CD4-positive, alpha-beta memory T cell (primary cell): ENCODE results near the gene THAP11. TPM values are rescaled to one million over a fixed set of nuclear protein-coding genes. Genes with fewer than 3 reads are reported as not detected.

Experiments
- CTCF ChIA-PET: fragments of 350-600 bp; sonication (Branson Sonifier 250); formaldehyde crosslinking; loops from one replicate; lab custom pipeline; 2021; ENCODE audit warnings: inconsistent platforms; ENCODE audit not compliant: partially characterized antibody; lab: Charles Lee
- POLR2A ChIA-PET: fragments of 350-600 bp; sonication (Branson Sonifier 250); formaldehyde crosslinking; loops from one replicate; lab custom pipeline; 2021; ENCODE audit not compliant: partially characterized antibody; lab: Charles Lee
- DNase-seq, 5 donors: peaks; one replicate each; pipeline versions ENCODE4 v3.0.0 to v3.0.0-alpha.2; 2020 to 2022; ENCODE audit warnings: mixed read lengths in 1 of 5
- H3K27ac ChIP-seq: one replicate; pipeline ENCODE4 v1.7.0; 2013; ENCODE audit warnings: low read depth, low read length
- H3K27me3 ChIP-seq: 2 replicates; pipeline ENCODE4 v1.7.0; 2013; ENCODE audit warnings: mild to moderate bottlenecking, low read length, moderate library complexity; ENCODE audit not compliant: insufficient read depth
- H3K36me3 ChIP-seq: 2 replicates; pipeline ENCODE4 v1.7.0; 2013; ENCODE audit warnings: mild to moderate bottlenecking, low read length, moderate library complexity; ENCODE audit not compliant: insufficient read depth
- H3K4me1 ChIP-seq: 2 replicates; pipeline ENCODE4 v1.7.0; 2013; ENCODE audit warnings: mild to moderate bottlenecking, low read length, moderate library complexity; ENCODE audit not compliant: insufficient read depth
- H3K4me3 ChIP-seq, 2 donors: one replicate each; pipeline ENCODE4 v1.7.0; 2013; ENCODE audit warnings: low read length in 2 of 2, mild to moderate bottlenecking in 1 of 2
- H3K9me3 ChIP-seq, 2 donors: one replicate each; pipeline ENCODE4 v1.7.0; 2013; ENCODE audit warnings: low read length in 2 of 2, control low read depth in 1 of 2; ENCODE audit not compliant: control insufficient read depth in 1 of 2
- H3K27ac Mint-ChIP-seq, 7 donors: one replicate each; pipeline ENCODE4 v1.8.0; 2020 to 2021; ENCODE audit warnings: mixed read lengths in 7 of 7, mild to moderate bottlenecking in 6 of 7, inconsistent platforms in 3 of 7, moderate library complexity in 3 of 7
- H3K27me3 Mint-ChIP-seq, 2 donors: one replicate each; pipeline ENCODE4 v1.8.0; 2020 to 2021; ENCODE audit warnings: mixed read lengths in 2 of 2
- H3K36me3 Mint-ChIP-seq, 2 donors: one replicate each; pipeline ENCODE4 v1.8.0; 2020 to 2021; ENCODE audit warnings: mixed read lengths in 2 of 2, inconsistent platforms in 1 of 2, mild to moderate bottlenecking in 1 of 2
- H3K4me1 Mint-ChIP-seq, 4 donors: one replicate each; pipeline ENCODE4 v1.8.0; 2020 to 2021; ENCODE audit warnings: mixed read lengths in 4 of 4, mild to moderate bottlenecking in 1 of 4
- H3K4me3 Mint-ChIP-seq, 8 donors: one replicate each; pipeline ENCODE4 v1.8.0; 2020 to 2021; ENCODE audit warnings: mixed read lengths in 8 of 8, mild to moderate bottlenecking in 7 of 8, moderate library complexity in 6 of 8, inconsistent platforms in 3 of 8
- H3K9me3 Mint-ChIP-seq, 8 donors: one replicate each; pipeline ENCODE4 v1.8.0; 2020 to 2021; ENCODE audit warnings: mixed read lengths in 8 of 8, mild to moderate bottlenecking in 5 of 8, inconsistent platforms in 3 of 8, moderate library complexity in 1 of 8
- intact Hi-C: fragments of 100-400 bp; cut with micrococcal nuclease; formaldehyde crosslinking; loops from one replicate; pipeline ENCODE4 v1.15.1; 2023
- polyA plus RNA-seq, 2 donors: library from polyadenylated mRNA; unstranded; fragments of 300-500 nt; fragmentation: Illumina TruSeq; gene quantifications; one replicate each; pipeline ENCODE4 v1.2.3, GENCODE V29; 2021
- total RNA-seq, 2 experiments: library from RNA; stranded (reverse); gene quantifications; one replicate each; pipeline ENCODE4 v1.2.3, GENCODE V29; 2021

Gene THAP11
- total and polyA plus RNA-seq, 4 experiments from 2014 or later = 56.8 to 147 (median 94.4) TPM

GRCh38 chr16:67879936-67880335, 37.8 kb downstream of the THAP11 start:
- H3K9me3 Mint-ChIP-seq = peaks cover 0 to 4% (median 0%) of the 10 kb centered on the region in 8 donors
- H3K4me3 Mint-ChIP-seq = no peak overlapping the region
- intact Hi-C loops = no loop called here
- peaks cover 41 to 83% of the 10 kb centered on the region in 2 donors for H3K36me3 Mint-ChIP-seq
- ChIA-PET CTCF (interaction anchor here (1.6 to 2.4 kb wide), 4 partner anchors 44 to 358 kb away, joined by 4 to 11 read pairs (median 6); no protein-coding TSS in a partner anchor), POLR2A (interaction anchor here (0.6 to 1.4 kb wide), 2 partner anchors 8 to 9 kb away, joined by 3 to 4 read pairs; no protein-coding TSS in a partner anchor)
- no peaks in the 10 kb centered on the region for H3K27me3 ChIP-seq
- peaks cover 15% of the 10 kb centered on the region for H3K4me1 ChIP-seq
- H3K36me3 ChIP-seq = peaks cover 88% of the 10 kb centered on the region
- no peaks in the 10 kb centered on the region for H3K27me3 Mint-ChIP-seq
- no peak for DNase-seq
- no peaks in the 10 kb centered on the region for H3K9me3 ChIP-seq
- peaks cover 8 to 14% (median 12%) of the 10 kb centered on the region in 4 donors for H3K4me1 Mint-ChIP-seq
- H3K27ac Mint-ChIP-seq = no peak overlapping the region
- no peak overlapping the region for H3K27ac ChIP-seq
- no peak overlapping the region for H3K4me3 ChIP-seq

GRCh38 chr16:67880584-67880983, 38.5 kb downstream of the THAP11 start:
- H3K27me3 Mint-ChIP-seq = no peaks in the 10 kb centered on the region
- no peaks in the 10 kb centered on the region for H3K9me3 ChIP-seq
- POLR2A ChIA-PET = interaction anchor here (1.4 kb wide), 1 partner anchor 9 kb away, joined by 4 read pairs; no protein-coding TSS in a partner anchor

GRCh38 chr16:67881621-67882161, 39.6 kb downstream of the THAP11 start:
- CTCF ChIA-PET = interaction anchor here (1.0 to 5.4 kb wide), 13 partner anchors 12 to 164 kb away, joined by 3 to 73 read pairs (median 10); partner anchors contain the start of genes DDX28, DUS2, PSKH1 and PSMB10
- Histone ChIP-seq H3K9me3 (no peaks in the 10 kb centered on the region), H3K36me3 (peaks cover 80% of the 10 kb centered on the region), H3K4me1 (no peaks in the 10 kb centered on the region), H3K27ac (no peak overlapping the region), H3K4me3 (no peak overlapping the region), H3K27me3 (no peaks in the 10 kb centered on the region)
- H3K4me3 Mint-ChIP-seq = no peak overlapping the region
- peaks cover 0 to 1% (median 0%) of the 10 kb centered on the region in 4 donors for H3K4me1 Mint-ChIP-seq
- no peaks in the 10 kb centered on the region for H3K27me3 Mint-ChIP-seq
- H3K9me3 Mint-ChIP-seq = peaks cover 0 to 3% (median 0%) of the 10 kb centered on the region in 8 donors
- peaks cover 45 to 75% of the 10 kb centered on the region in 2 donors for H3K36me3 Mint-ChIP-seq
- POLR2A ChIA-PET = interaction anchor here (0.9 to 1.7 kb wide), 2 partner anchors 10 to 49 kb away, joined by 3 to 4 read pairs; partner anchors contain the start of gene CTRL
- no peak overlapping the region for H3K27ac Mint-ChIP-seq
- intact Hi-C loops = loop anchor here (2.0 kb wide), 1 partner anchor 111 kb away; no protein-coding TSS in a partner anchor
- no peak for DNase-seq

More at GRCh38 chr16:67880584-67880983, 38.5 kb downstream of the THAP11 start:
- H3K27ac ChIP-seq = no peak overlapping the region
- H3K4me3 Mint-ChIP-seq = no peak overlapping the region
- H3K27ac Mint-ChIP-seq = peak overlapping the region in 1 of 7 donors; percentile 44
- intact Hi-C loops = no loop called here
- H3K4me1 Mint-ChIP-seq = peaks cover 2 to 7% (median 6%) of the 10 kb centered on the region in 4 donors
- H3K27me3 ChIP-seq = no peaks in the 10 kb centered on the region
- peaks cover 0 to 4% (median 0%) of the 10 kb centered on the region in 8 donors for H3K9me3 Mint-ChIP-seq
- CTCF ChIA-PET = interaction anchor here (2.4 to 4.3 kb wide), 2 partner anchors 64 to 161 kb away, joined by 11 to 73 read pairs; no protein-coding TSS in a partner anchor
- H3K36me3 ChIP-seq = peaks cover 88% of the 10 kb centered on the region
- no peak overlapping the region for H3K4me3 ChIP-seq
- H3K36me3 Mint-ChIP-seq = peaks cover 41 to 79% of the 10 kb centered on the region in 2 donors
- no peak for DNase-seq
- H3K4me1 ChIP-seq = peaks cover 9% of the 10 kb centered on the region

- peaks cover 0 to 3% (median 0%) of the 10 kb centered on the region in 8 donors for H3K9me3 Mint-ChIP-seq
- H3K4me3 Mint-ChIP-seq = no peak overlapping the region
- Histone ChIP-seq H3K4me3 (no peak overlapping the region), H3K27me3 (no peaks in the 10 kb centered on the region), H3K36me3 (peaks cover 71% of the 10 kb centered on the region), H3K9me3 (no peaks in the 10 kb centered on the region), H3K4me1 (no peaks in the 10 kb centered on the region), H3K27ac (no peak overlapping the region)
- intact Hi-C loops = loop anchor here (1.0 to 2.0 kb wide), 5 partner anchors 46 to 347 kb away; no protein-coding TSS in a partner anchor
- H3K27ac Mint-ChIP-seq = no peak overlapping the region
- no peak for DNase-seq
- peaks cover 41 to 67% of the 10 kb centered on the region in 2 donors for H3K36me3 Mint-ChIP-seq
- ChIA-PET CTCF (interaction anchor here (0.5 to 5.4 kb wide), 21 partner anchors 8 to 348 kb away, joined by 3 to 73 read pairs (median 6); partner anchors contain the start of genes DDX28, DUS2, PSKH1 and PSMB10), POLR2A (interaction anchor here (0.9 to 1.8 kb wide), 8 partner anchors 9 to 49 kb away, joined by 3 to 8 read pairs (median 4); partner anchors contain the start of genes CTRL, EDC4, NUTF2 and PSKH1)
- peaks cover 0 to 1% (median 0%) of the 10 kb centered on the region in 4 donors for H3K4me1 Mint-ChIP-seq
- H3K27me3 Mint-ChIP-seq = no peaks in the 10 kb centered on the region
Measured at GRCh38 chr16:67882374-67883145, 40.4 kb downstream of the THAP11 start.

- H3K27me3 Mint-ChIP-seq = no peaks in the 10 kb centered on the region
- H3K9me3 Mint-ChIP-seq = peaks cover 0 to 3% (median 0%) of the 10 kb centered on the region in 8 donors
- CTCF ChIA-PET = interaction anchor here (0.5 to 5.4 kb wide), 51 partner anchors 9 to 363 kb away, joined by 3 to 73 read pairs (median 4); partner anchors contain the start of genes CARMIL2, CTRL, DDX28 and DUS2
- POLR2A ChIA-PET = interaction anchor here (1.0 to 1.8 kb wide), 10 partner anchors 10 to 53 kb away, joined by 3 to 8 read pairs (median 4); partner anchors contain the start of genes CTRL, EDC4, NUTF2 and PSKH1
- H3K27ac Mint-ChIP-seq = peak overlapping the region in 6 of 7 donors; percentile 22 to 83 (median 40)
- H3K27ac ChIP-seq = no peak overlapping the region
- peaks cover 0 to 1% (median 0%) of the 10 kb centered on the region in 4 donors for H3K4me1 Mint-ChIP-seq
- H3K36me3 ChIP-seq = peaks cover 64% of the 10 kb centered on the region
- H3K4me3 Mint-ChIP-seq = peak overlapping the region in 1 of 8 donors; percentile 41
- H3K36me3 Mint-ChIP-seq = peaks cover 41 to 60% of the 10 kb centered on the region in 2 donors
- H3K4me3 ChIP-seq = no peak overlapping the region
- intact Hi-C loops = loop anchor here (1.0 to 2.0 kb wide), 5 partner anchors 45 to 346 kb away; no protein-coding TSS in a partner anchor
- peak in 1 of 5 donors; percentile 27 for DNase-seq
- no peaks in the 10 kb centered on the region for H3K4me1 ChIP-seq
- H3K27me3 ChIP-seq = no peaks in the 10 kb centered on the region
- no peaks in the 10 kb centered on the region for H3K9me3 ChIP-seq
Measured at GRCh38 chr16:67883146-67883871, 41.2 kb downstream of the THAP11 start.

- Histone ChIP-seq H3K36me3 (peaks cover 58% of the 10 kb centered on the region), H3K4me3 (no peak overlapping the region), H3K27me3 (no peaks in the 10 kb centered on the region), H3K27ac (no peak overlapping the region), H3K4me1 (no peaks in the 10 kb centered on the region), H3K9me3 (no peaks in the 10 kb centered on the region)
- H3K9me3 Mint-ChIP-seq = peaks cover 0 to 3% (median 0%) of the 10 kb centered on the region in 8 donors
- ChIA-PET POLR2A (interaction anchor here (0.9 to 1.8 kb wide), 9 partner anchors 9 to 157 kb away, joined by 3 to 8 read pairs (median 4); partner anchors contain the start of genes CTRL, EDC4, NUTF2 and PSKH1), CTCF (interaction anchor here (0.7 to 5.4 kb wide), 50 partner anchors 9 to 363 kb away, joined by 3 to 73 read pairs (median 4); partner anchors contain the start of genes CARMIL2, CTRL, DDX28 and DUS2)
- H3K27ac Mint-ChIP-seq = peak overlapping the region in 4 of 7 donors; percentile 22 to 83 (median 40)
- no peak overlapping the region for H3K4me3 Mint-ChIP-seq
- DNase-seq = peak; percentile 68 to 75 (median 71)
- H3K4me1 Mint-ChIP-seq = peaks cover 0 to 1% (median 0%) of the 10 kb centered on the region in 4 donors
- peaks cover 37 to 55% of the 10 kb centered on the region in 2 donors for H3K36me3 Mint-ChIP-seq
- intact Hi-C loops = loop anchor here (1.0 to 2.0 kb wide), 5 partner anchors 44 to 345 kb away; no protein-coding TSS in a partner anchor
- no peaks in the 10 kb centered on the region for H3K27me3 Mint-ChIP-seq
Measured at GRCh38 chr16:67883872-67884261, 41.7 kb downstream of the THAP11 start.
